HG02852 (cell line): ENCODE data around the gene SUOX.
A peak's percentile ranks its signal among the peaks of the same experiment; 100 is the strongest.
"Not testable (repeated sequence)": the region's sequence is repeated elsewhere in the genome, so short reads cannot be mapped to it uniquely, and the experiment has no call there.

Source experiments
- ATAC-seq: cut with Tn5 transposase; IDR thresholded peaks from one replicate; pipeline ENCODE4 v1.9.1; 2021; ENCODE audit warnings: mild to moderate bottlenecking, moderate library complexity; ENCODE audit not compliant: unreplicated experiment

The SUOX gene

DNA sequence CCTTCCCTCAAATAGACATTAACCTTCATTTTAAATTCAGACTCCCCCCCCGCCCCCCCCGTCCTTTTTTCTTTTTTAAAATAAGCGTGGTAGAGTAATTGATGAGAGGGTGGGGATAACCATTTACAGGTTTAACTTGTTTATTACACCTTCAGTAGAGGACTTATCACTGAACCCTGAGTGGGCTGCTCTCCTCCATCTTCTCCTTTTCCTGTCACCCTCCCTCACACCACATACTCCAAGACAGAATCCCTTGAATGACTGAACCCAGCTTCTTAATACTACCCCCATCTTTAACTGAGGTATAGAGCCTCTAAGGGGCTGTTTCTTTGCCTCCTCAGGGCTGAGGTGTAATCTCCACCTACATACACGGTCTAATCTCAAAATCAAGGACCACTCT, 20.1 kb downstream of the SUOX start:
- ATAC-seq: no peak

DNA sequence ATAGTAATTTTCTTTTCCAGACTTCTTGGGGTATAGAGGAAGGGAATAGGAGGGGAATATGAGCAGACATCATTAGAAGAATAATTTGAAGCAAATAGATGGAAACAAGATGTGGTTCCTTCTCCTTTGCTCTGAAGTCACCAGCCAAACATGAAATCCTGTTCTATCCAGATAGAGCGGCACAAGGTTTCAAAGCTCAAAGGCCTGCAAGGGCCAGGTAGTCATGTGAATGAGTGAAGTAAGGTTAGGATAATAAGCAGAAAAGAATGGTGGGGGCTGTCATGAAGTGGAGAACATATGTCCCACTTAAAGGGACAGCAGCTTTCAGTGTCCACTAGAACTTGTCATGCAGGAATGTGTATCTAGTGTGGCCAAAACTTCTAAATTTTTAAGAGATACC, 21.3 kb downstream of the SUOX start:
- no peak for ATAC-seq

GRCh38 chr12:56020423-56021184, 23.5 kb downstream of the SUOX start, which contains the start of gene IKZF4:
Gene IKZF4 (plus strand): TSS chr12:56021043. CDS start chr12:56021494, 451 bp downstream.
- ATAC-seq: no peak

DNA sequence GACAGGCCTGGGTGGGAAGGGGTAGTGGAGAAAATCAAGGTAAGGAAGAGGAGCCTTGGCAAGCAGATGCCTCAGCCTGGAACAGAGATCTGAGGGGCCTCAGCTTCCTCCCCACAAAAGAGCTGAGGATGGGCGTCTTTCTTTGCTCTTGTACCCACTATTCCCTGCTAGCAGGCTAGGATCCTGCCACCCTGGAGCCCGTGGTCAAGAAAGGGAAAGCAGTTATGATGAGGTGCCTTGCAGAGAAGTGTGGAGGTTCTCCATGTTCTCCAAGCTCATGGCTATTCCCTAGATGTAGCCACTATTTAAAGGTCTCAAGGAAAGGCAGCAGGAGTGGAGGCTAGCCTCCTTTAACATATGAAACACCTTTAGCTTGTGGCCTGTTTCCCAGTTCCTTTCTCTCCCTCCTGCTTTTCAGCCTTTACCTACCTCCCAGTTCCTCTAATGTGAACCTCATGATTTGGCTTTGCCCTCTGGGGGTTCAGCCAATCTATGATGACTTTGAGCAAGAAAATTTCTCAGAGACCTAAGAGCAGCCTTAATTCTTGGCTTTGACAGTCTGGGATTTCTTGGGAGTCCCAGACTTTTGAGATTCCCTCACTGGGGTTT, 24.9 kb downstream of the SUOX start:
- no peak for ATAC-seq

GRCh38 chr12:56028511-56029165, 31.6 kb downstream of the SUOX start:
- no peak for ATAC-seq

DNA sequence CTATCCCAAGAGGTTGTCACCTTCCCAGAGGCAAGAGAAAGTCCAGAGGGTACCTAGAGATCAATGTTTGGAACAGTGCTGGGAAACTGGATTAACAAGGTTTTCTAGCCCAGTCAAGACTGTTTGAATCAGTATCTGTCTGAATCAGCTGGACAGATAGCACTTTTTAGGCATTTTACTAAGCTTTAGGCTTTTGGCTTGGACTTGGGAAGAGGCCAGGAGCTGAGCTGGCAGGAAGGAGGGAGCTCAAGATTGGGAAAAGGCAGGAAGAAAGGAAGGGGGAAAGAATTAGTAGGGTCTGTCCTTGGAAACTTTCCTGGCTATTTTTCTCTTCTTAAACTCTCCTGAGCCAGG, 32.1 kb downstream of the SUOX start:
- ATAC-seq: no peak

DNA sequence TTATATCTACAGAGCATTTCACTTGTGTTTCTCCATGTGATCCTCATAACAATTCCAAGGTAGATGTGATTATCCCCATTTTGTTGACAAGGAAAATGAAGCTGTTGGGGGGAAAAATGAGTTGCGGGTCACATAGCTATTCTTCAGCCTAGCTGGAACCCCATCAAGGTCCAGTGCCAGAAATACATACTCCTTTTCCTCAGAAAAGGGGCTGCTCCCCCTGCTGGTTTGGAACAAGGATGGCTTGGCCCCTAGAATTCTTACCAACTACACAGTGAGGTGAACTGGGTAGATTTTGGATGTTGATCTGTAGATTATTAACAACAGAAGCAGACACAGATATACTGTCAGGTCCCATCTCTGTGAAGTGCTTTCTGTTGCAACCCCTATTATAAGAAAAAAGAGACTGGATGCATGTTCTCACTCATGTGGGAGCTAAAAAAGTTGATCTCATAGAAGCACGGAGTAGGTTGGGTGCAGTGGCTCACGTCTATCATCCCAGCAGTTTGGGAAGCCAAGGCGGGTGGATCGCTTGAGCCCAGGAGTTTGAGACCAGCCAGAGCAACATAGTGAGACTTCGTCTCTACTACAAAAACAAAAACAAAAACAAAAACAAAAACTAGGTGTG, 32.7 kb downstream of the SUOX start:
- ATAC-seq: no peak

GRCh38 chr12:56031987-56032386, 34.9 kb downstream of the SUOX start:
- no peak for ATAC-seq

DNA sequence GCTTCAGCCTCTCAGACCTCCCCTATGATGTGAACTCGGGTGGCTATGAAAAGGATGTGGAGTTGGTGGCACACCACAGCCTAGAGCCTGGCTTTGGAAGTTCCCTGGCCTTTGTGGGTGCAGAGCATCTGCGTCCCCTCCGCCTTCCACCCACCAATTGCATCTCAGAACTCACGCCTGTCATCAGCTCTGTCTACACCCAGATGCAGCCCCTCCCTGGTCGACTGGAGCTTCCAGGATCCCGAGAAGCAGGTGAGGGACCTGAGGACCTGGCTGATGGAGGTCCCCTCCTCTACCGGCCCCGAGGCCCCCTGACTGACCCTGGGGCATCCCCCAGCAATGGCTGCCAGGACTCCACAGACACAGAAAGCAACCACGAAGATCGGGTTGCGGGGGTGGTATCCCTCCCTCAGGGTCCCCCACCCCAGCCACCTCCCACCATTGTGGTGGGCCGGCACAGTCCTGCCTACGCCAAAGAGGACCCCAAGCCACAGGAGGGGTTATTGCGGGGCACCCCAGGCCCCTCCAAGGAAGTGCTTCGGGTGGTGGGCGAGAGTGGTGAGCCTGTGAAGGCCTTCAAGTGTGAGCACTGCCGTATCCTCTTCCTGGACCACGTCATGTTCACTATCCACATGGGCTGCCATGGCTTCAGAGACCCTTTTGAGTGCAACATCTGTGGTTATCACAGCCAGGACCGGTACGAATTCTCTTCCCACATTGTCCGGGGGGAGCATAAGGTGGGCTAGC, 37.7 kb downstream of the SUOX start:
- ATAC-seq: no peak

- ATAC-seq: no peak
Measured at GRCh38 chr12:56037161-56037560, 40.1 kb downstream of the SUOX start.

DNA sequence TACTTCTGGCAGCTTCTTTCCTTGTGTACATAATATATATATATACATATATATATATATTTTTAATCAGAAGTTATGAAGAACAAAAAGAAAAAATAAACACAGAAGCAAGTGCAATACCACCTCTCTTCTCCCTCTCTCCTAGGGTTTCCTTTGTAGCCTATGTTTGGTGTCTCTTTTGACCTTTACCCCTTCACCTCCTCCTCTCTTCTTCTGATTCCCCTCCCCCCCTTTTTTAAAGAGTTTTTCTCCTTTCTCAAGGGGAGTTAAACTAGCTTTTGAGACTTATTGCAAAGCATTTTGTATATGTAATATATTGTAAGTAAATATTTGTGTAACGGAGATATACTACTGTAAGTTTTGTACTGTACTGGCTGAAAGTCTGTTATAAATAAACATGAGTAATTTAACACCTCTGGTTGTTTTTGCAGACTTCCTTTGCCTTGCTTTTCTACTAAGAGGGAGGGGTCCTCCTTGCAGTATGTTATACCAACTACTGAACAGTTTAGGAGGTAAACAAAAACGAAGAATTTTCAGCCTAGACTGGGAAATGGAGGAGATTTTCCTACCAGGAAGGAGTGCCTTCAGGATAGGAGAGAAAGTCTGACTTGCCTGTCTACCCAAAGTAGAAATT, 41.1 kb downstream of the SUOX start:
- no peak for ATAC-seq

GRCh38 chr12:56040151-56040550, 43.1 kb downstream of the SUOX start:
- ATAC-seq: no peak

GRCh38 chr12:56040963-56041551, 44.0 kb downstream of the SUOX start:
- ATAC-seq: no peak

DNA sequence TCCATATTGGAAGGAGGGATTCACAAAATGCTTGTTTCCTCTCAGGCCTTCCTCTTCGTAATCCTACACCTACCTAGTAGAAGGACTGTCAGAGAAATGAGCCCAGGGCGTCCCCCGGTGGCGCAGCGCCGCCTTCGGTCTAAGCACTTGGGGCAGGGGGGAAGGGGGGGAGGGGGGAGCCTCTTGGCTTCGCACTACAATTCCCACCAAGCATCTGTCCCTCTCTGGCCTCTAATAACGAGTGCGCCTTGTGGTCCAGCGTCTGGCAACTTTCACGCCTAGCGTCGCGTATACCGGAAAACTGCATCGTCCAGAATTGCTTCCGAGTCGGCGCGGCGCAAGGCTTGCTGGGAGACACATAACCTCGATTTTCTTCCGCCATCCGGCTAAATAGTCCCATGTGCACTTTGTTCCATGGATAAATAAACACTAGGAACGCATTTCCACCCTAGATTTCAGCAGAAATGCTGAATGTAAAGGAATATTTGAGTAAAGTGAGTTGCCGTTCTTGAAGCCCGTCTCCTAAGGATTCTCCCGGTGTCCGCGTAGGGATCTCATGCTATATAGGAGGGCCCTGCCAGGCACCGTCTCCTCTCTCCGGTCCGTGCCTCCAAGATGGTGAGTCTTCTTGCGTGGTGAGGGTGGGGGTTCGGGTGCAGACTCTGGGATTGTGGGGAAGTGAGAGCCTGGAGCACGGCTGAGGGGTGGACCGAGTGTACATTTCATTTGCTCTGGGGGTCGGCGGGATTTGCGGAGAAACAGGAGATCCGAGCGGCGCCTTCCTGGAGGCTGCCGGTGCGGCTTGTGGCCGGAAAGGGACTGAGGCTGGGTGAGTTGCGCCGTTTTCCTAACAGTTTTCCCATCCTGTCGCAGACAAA, 44.7 kb downstream of the SUOX start, which contains the start of gene RPS26:
TSS of gene RPS26 (plus strand) at position 367 of the 878 bp plus-strand sequence. CDS start at position 616, 249 bp downstream.
- ATAC-seq: peak; percentile 92

- not testable (repeated sequence) for ATAC-seq
Measured at GRCh38 chr12:56042430-56042813, 45.3 kb downstream of the SUOX start.

GRCh38 chr12:56042843-56043242, 45.8 kb downstream of the SUOX start:
- ATAC-seq: no peak

GRCh38 chr12:56046027-56046780, 49.1 kb downstream of the SUOX start:
- no peak for ATAC-seq

GRCh38 chr12:56053407-56053893, 56.4 kb downstream of the SUOX start:
- no peak for ATAC-seq
